GM19455 (cell line): ENCODE results near the gene HCRTR2.
"Not testable (repeated sequence)": the region's sequence is repeated elsewhere in the genome, so short reads cannot be mapped to it uniquely, and the experiment has no call there.

Experiments
- ATAC-seq: cut with Tn5 transposase; IDR thresholded peaks from one replicate; pipeline ENCODE4 v1.9.1; 2021; ENCODE audit not compliant: unreplicated experiment

HCRTR2 gene

GRCh38 chr6:55210952-55211351 is 36.6 kb downstream of the HCRTR2 start:
- no peak for ATAC-seq

DNA sequence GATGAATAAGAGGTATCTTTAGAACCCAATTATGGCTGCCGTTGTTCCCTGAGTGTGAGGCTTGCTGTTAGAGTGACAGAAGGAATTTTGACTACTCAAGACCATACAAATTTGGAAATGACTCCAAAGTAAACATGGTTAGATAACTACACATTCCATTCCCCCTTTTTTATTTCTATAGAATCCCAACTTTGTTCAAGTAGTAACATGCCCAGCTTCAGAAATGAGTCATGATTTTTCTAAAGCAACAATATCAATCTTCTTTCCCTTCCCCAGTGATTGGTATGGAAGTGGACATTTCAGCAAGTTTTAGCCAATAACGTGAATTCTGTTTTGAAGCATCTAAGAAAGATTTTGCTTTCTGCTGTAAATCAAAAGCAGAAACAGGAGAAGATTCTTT is 37.8 kb downstream of the HCRTR2 start:
- ATAC-seq = no peak

DNA sequence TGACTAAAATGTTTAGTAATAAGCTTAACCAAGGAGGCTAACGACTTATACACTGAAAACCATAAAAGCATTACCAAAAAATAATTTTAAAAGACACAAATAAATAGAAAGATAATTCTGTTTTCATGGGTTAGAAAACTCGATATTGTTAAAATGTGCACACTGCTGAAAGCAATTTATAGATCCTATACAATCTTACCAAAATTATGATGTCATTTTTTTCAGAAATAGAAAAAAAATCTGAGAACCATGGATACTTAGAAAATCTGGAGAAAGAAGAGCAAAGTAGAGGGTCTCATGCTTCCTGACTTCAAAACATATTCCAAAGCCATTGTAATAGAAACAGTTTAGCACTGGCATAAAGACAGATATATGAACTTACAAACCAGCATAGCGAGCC is 46.6 kb downstream of the HCRTR2 start:
- ATAC-seq = no peak

DNA sequence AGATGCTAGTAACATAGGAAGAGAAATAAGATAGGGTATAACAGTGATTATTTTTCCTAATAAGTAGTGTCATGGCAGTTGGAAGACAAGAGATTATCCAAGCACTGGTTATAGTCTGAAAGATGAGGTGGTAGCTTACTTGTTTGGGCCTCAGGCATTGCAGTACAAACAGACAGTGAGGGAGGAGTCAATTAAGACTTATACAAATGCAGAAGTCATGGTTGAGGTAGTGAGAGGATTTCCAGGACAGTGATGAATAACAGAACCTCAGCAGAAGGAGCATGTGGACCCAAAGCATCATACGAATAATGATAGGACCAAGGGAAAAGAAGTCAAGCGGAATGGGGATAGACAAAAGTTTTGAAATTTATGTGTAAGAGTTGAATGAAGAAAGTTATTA is 53.5 kb downstream of the HCRTR2 start:
- no peak for ATAC-seq

GRCh38 chr6:55239099-55239498 is 64.8 kb downstream of the HCRTR2 start:
- ATAC-seq = no peak

- ATAC-seq = not testable (repeated sequence)
These were observed 66.8 kb downstream of the HCRTR2 start for GRCh38 chr6:55240975-55241605.

DNA sequence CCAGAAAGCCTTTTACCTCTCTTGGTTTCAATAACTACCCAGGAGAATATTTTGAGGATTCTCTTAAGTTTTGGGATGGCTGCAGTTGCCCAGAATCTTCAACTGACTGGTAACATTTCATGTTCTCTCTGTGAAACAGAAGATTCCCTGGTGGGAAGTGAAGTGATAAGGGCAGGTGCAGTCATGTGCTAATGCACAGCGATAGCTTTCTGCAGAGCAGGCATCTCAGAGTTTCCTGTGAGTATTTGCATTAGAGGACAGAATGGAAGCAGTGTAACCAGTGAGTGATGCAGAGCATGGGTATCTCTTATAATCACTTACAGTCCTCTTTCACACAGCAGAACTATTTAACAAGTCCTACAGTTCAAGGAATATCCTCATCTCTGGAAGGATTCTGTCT is 76.1 kb downstream of the HCRTR2 start:
- ATAC-seq = no peak

GRCh38 chr6:55255113-55255512 is 80.8 kb downstream of the HCRTR2 start:
- ATAC-seq = no peak

DNA sequence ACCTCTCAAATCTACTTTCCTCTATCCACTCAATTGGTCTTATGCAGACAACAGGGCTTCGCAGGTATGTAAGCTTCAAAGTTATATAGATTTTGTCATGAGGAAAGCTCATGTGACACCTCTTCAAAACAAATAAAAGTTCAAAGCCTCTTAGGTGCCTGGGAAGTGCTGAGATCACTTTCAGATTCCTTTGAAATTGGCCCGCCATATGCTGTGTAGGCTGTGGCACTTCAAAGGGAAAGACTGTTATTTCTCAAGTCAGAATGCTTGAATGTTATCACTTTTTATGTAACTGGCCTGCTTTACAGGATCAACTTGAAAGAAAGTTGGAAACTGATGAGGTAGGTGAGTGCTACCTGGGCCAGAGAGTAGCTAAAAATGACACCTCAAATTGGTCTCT is 85.9 kb downstream of the HCRTR2 start:
- ATAC-seq = no peak

- ATAC-seq = no peak
These were observed 91.2 kb downstream of the HCRTR2 start for GRCh38 chr6:55265409-55266114.

DNA sequence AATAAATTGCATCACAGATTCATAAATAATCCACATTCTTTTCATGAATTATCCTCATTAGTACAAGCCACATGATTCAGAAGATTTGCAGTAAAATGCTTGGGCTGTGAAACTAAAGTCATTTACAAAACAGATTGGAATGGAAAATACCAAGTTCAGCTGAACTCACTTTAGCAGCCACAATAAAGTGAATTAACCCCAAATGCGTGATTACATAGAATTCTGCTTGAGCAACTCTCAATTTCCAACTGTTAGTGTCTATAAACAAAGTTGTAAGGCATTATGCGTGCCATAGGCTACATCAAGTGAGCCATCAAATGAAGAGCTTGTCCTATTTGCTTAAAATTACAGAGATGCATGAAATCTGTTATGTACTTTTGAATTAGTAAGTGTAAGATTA is 92.6 kb downstream of the HCRTR2 start:
- ATAC-seq = no peak

GRCh38 chr6:55276745-55277530 is 102.6 kb downstream of the HCRTR2 start:
- ATAC-seq = peak; percentile 76

- no peak for ATAC-seq
These were observed 103.3 kb downstream of the HCRTR2 start for GRCh38 chr6:55277646-55278045.

GRCh38 chr6:55281215-55281614 is 106.9 kb downstream of the HCRTR2 start:
- no peak for ATAC-seq

DNA sequence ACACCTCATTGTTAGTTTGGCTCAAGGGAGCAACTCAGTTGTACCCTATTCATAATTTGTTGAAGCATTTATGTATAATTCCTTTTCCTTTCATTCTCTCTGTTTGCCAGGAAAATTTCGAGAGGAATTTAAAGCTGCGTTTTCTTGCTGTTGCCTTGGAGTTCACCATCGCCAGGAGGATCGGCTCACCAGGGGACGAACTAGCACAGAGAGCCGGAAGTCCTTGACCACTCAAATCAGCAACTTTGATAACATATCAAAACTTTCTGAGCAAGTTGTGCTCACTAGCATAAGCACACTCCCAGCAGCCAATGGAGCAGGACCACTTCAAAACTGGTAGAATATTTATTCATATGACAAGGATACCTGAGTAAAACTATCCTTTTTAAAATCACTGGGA is 107.8 kb downstream of the HCRTR2 start:
- ATAC-seq = no peak

- no peak for ATAC-seq
These were observed 112.5 kb downstream of the HCRTR2 start for GRCh38 chr6:55286824-55287223.

GRCh38 chr6:55290736-55291135 is 116.4 kb downstream of the HCRTR2 start:
- no peak for ATAC-seq

- no peak for ATAC-seq
These were observed 118.8 kb downstream of the HCRTR2 start for GRCh38 chr6:55293116-55293515.

DNA sequence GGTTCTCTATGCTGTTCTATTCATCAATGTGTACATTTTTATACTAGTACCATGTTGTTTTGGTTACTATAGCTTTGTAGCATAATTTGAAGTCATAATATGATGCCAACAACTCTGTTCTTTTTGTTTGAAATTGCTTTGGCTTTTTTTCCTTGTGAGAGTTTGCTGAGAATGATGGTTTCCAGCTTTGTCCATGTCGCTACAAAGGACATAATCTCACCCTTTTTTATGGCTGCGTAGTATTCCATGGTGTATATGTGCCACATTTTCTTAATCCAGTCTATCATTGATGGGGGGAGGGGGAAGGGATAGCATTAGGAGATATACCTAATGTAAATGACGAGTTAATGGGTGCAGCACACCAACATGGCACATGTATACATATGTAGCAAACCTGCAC is 122.9 kb downstream of the HCRTR2 start:
- ATAC-seq = not testable (repeated sequence)

- ATAC-seq = no peak
These were observed 125.1 kb downstream of the HCRTR2 start for GRCh38 chr6:55299286-55299985.

DNA sequence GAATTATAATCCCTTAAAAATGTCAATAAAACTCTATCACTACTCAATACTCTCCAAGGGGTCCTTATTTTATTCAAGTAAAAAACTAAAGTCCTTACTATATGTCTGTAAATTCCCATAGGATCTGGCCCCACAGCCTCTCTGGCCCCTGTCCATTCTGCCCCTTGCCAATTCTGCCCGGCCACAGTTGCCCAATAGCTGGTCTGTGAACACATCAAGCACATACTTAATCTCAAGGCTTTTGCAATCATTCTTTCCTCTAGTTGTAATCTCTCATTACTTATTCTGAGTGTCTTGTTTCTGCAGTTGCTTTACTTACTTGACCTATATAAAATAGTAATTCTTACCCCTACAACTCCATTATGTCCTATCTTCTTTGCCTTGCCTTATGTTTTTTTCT is 130.4 kb downstream of the HCRTR2 start:
- ATAC-seq = no peak
